NCI-H748 treated with DMSO at 0.1 percent for 48 hours (cell line): ENCODE results near the gene TAF3.
"Not testable (repeated sequence)": the region's sequence is repeated elsewhere in the genome, so short reads cannot be mapped to it uniquely, and the experiment has no call there.

ENCODE experiments used
- DNase-seq: peaks from one replicate; lab custom pipeline; 2025; lab: John Stamatoyannopoulos, UW

Gene TAF3, protein sequence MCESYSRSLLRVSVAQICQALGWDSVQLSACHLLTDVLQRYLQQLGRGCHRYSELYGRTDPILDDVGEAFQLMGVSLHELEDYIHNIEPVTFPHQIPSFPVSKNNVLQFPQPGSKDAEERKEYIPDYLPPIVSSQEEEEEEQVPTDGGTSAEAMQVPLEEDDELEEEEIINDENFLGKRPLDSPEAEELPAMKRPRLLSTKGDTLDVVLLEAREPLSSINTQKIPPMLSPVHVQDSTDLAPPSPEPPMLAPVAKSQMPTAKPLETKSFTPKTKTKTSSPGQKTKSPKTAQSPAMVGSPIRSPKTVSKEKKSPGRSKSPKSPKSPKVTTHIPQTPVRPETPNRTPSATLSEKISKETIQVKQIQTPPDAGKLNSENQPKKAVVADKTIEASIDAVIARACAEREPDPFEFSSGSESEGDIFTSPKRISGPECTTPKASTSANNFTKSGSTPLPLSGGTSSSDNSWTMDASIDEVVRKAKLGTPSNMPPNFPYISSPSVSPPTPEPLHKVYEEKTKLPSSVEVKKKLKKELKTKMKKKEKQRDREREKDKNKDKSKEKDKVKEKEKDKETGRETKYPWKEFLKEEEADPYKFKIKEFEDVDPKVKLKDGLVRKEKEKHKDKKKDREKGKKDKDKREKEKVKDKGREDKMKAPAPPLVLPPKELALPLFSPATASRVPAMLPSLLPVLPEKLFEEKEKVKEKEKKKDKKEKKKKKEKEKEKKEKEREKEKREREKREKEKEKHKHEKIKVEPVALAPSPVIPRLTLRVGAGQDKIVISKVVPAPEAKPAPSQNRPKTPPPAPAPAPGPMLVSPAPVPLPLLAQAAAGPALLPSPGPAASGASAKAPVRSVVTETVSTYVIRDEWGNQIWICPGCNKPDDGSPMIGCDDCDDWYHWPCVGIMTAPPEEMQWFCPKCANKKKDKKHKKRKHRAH

GRCh38 chr10:7818295-7819120 lies at the start of gene TAF3:
TAF3 (plus strand) TSS chr10:7818505; CDS start chr10:7818710, 205 bp downstream.
- DNase-seq, result peak; percentile 57

DNA sequence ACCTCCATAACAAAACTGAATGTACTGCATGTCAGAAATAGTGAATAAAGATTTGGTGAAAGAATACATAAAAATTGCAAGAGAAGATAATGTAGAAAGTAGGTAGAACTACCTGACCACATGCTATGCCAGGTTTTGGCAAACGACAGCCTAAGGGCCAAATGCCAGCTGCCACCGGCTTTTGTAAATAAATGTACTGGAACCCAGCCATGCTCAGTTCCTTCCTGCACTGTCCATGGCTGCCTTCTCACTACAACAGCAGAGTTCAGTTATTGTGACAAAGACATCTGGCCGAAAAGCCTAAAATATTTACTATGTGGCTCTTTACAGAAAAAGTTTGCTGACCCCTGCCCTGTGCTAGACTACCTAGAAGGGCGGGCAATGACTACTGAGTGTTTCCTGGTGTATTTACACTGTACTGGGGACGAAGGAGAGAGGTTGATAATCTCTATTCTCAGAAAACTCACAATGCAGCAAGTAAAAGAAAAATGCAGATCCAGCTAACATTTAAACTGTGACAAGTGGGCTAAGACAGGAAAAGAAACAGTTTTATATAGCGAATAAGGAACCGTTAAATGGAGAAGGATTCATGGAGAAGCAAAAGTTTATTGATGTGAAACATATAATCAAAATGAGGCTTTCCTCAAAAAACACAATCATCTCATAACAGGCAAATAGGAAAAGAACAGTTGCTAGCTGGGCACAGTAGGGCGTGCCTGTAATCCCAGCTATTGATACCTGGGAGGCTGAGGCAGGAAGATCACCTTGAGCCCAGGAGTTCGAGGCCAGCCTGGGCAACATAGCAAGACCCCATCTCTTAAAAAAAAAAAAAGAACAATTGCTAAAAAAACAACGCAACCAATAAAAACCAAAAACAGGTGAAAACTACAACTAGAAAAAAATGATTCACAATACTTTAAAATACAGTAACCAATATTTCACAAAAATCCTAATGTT lies 44.2 kb upstream of the TAF3 start:
- DNase-seq, result no peak

GRCh38 chr10:7776777-7777176 lies 41.5 kb upstream of the TAF3 start:
- no peak for DNase-seq

GRCh38 chr10:7782194-7782593 lies 36.1 kb upstream of the TAF3 start:
- not testable (repeated sequence) for DNase-seq

- DNase-seq, result no peak
Measured at GRCh38 chr10:7786430-7786829, 31.9 kb upstream of the TAF3 start.

DNA sequence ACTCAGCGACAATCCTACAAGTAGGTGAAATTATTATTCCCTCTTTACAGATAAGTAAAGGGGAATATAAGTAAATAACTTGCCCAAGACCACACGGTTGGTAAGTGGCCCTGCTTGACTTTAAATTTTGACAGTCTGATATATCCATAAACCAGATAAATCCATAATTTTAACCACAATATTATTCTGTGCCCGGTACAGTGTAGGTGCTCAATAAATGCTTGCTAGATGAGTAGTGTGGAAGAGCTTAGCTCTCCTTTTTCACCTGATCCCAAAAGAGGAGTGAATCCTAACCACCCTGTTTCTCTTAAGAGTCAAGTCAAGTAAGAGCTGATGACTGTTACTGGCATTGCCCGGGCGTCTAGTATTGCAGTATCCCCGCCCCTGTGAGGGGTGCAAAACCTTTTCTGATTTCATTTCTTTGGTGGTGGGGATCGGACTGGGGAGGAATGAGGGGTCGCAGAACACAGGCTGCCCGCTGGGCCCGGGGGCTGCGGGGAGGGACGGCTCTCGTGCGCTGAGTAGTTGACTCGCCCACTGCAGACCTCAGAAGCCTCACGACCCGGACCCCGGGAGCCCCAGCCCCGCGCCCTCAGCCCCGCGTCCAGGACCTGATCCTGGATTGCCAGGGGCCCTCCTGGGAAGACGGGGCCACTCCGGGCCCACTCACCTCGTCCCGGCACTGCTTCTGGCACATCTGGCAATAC lies 31.0 kb upstream of the TAF3 start:
- DNase-seq, result no peak

DNA sequence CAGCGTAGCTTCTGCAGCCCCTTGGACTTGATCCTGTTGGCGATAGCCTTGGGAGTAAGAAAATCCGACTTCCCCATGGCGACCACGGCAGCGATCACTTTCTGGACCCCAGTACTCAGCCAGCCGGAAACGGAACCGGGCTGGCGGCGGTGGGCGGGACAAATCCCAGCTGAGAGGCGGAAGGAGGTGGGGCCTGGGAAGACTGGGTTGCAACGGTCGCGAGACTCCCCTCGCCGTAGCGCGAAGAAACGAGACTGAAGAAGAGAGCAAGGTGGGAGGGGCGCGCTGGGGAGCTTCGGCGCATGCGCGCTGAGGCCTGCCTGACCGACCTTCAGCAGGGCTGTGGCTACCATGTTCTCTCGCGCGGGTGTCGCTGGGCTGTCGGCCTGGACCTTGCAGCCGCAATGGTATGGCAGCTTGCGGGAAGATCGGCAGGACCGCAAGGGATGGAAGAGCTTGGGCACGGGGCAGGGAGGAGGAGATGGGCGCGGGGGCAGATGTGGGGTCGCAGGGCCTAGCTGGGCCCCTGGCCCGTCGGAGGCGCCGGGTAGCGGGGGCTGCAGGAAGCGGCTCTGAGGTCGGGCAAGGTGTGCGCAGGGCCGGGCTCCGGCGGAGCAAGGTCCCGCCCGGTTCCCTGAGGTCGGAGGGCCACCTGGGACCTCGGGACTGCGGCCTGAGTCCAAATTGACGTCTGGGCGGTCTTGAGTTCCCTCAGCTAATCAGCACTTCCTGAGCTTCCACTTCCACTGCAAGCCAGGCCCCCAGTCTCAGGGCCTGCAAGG lies 30.3 kb upstream of the TAF3 start, which contains the start of the genes ATP5F1C and KIN:
TSS of gene ATP5F1C (plus strand) at position 321 of the 782 bp plus-strand sequence. CDS start at position 352, 31 bp downstream.
TSS of gene KIN (minus strand) at position 137 of the 782 bp plus-strand sequence. CDS start at position 77, 60 bp downstream.
- peak; percentile 80 for DNase-seq

DNA sequence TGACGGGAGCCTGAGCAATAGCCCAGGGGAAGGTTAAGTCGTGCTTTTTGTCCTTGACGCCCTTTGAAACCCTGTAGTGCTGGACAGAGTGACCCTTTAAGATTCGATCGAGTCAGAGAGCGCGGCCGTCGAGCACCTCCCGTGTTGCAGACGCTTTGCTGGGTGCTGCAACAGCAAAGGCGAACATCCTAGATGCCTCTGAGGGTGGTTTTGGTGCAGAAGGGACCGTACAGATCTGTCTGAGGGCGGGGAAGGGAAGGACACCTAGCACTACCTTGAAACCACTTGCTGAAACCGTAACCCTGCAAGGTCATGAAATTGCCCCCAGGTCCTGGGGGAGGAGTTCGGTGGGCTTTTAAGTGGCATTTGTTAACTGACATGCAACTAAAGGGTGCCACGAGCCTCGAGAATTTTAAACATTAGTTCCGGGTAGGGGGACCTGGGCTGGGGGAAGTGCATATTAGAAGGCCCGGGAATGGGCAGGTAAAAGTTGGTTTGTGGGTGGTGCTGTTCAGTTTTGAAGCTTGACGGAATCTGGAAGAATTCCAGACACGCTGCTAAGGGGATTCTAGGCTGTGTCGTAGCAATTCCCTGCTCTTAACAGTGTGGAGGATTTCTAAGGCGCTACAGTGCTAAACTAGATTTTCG lies 29.5 kb upstream of the TAF3 start:
- DNase-seq, result no peak

DNA sequence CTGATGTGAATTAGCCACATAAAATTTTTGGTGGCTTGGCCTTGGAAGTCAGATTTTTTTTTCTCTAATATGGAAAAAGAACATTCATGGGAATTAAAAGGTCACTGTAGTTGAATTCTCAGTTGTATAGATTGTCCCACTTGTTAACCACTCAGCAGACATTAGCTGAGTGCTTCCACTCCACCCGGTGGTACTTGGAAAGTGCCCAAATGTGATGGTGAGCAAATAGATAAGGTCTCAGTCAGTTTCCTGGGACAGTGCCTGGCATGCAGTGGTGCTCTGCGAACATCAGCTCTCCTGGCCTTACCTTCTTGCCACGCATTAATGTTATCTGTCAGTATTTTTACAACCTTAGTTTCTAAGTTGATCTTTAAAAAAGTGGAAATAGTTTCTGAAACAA lies 28.9 kb upstream of the TAF3 start:
- DNase-seq, result no peak

- no peak for DNase-seq
Measured at GRCh38 chr10:7792541-7792940, 25.8 kb upstream of the TAF3 start.

- DNase-seq, result no peak
Measured at GRCh38 chr10:7794251-7795026, 23.9 kb upstream of the TAF3 start.

DNA sequence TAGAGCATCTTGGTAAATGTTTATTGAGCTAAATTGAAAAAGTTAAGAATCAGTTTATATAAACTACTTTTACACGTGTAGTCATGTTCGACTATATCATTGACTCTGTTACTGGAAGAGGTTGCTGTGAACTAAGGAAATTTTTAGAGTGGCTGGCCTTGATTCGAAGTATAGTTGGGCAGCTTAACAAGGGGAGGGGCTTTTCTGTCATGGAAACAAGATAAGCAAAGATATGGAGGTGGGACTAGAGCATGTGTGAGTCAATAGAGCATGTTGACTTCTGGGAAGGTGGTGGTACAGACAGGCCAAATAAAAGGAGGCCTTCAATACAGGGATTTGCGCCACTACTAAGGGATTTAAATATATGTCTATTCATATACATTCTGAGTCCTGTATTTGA lies 22.7 kb upstream of the TAF3 start:
- no peak for DNase-seq

DNA sequence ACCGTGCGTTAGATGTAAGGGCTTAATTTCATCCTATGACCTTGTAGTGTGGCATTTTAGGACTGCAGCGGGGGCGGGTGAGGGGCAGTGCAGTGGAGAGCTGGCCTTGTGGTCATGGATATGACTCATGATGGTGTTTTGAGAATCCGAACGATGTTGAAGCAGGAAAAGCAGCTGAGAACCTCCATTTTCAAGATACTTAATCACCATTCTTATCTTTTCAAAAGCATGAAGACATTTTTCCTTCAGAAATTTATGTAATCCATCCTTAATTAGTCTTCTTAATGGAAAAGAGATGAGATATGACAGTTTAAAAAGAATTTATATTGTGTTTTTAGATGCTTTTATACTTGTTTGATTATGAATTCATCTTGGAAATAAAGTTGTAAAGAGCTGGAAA lies 20.7 kb upstream of the TAF3 start:
- no peak for DNase-seq

DNA sequence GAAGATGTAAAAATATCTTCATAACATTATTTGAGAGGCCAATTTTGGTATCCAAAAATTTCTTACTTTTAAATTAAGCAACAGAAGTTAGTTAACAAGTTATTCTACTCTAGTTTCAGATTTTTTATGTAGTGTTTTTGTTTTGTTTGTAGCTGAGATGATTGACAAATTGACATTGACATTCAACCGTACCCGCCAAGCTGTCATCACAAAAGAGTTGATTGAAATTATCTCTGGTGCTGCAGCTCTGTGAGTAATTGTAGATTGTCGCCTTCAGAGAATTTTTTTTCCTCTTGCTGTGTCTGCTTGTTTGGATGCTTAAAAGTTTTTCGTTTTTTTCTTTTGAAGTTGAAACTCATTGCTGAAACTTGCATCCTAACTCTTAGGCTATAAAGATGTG lies 15.7 kb upstream of the TAF3 start:
- DNase-seq, result no peak

DNA sequence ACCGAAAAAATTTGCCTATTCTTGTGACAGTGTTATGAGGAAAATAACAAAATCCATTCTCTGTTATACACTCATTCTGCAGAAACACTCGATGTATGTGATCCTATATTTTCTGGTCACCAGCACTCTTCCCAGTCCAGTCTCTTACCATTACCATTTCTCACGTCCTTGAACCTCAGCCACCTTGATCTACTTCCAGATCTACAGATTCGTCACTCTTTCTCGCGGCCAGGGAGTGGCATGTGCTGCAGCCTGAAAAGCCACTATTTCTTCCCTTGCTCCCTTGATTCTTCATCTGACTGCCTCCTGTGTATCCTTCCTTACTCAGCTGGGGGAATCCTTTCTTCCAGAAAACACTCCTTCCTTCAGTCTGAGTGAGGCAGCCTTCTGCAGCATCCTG lies 14.1 kb upstream of the TAF3 start:
- DNase-seq, result no peak

- no peak for DNase-seq
Measured at GRCh38 chr10:7804741-7805140, 13.6 kb upstream of the TAF3 start.

GRCh38 chr10:7808686-7809267 lies 9.5 kb upstream of the TAF3 start:
- no peak for DNase-seq

- DNase-seq, result no peak
Measured at GRCh38 chr10:7810443-7810842, 7.9 kb upstream of the TAF3 start.
